A673 (cell line): Measurements from ENCODE around the gene PGGT1B. TPM values are rescaled to one million over a fixed set of nuclear protein-coding genes. Genes with fewer than 3 reads are reported as not detected.
A peak's percentile ranks its signal among the peaks of the same experiment; 100 is the strongest.

ENCODE experiments used
- Bru-seq: library from RNA; stranded (reverse); fragments of 400-500 nt; gene quantifications from one replicate; lab custom pipeline; 2021; lab: Mats Ljungman, UMichigan
- BruChase-seq, 2 experiments: library from RNA; stranded (reverse); fragments of 400-500 nt; gene quantifications; one replicate each; lab custom pipeline; 2021; lab: Mats Ljungman, UMichigan
- BruUV-seq: library from RNA; stranded (reverse); fragments of 400-500 nt; replicated peaks from 2 replicates; lab custom pipeline; 2021; lab: Mats Ljungman, UMichigan
- CTCF ChIA-PET: fragments of 300-600 bp; sonication (Branson Sonifier 250); formaldehyde crosslinking; loops from one replicate; lab custom pipeline; 2022; ENCODE audit warnings: antibody characterized with exemption; lab: Charles Lee
- POLR2A ChIA-PET: fragments of 300-600 bp; sonication (Branson Sonifier 250); formaldehyde crosslinking; loops from one replicate; lab custom pipeline; 2022; ENCODE audit warnings: antibody characterized with exemption; ENCODE audit not compliant: low non-redundant PET; lab: Charles Lee
- DNase-seq: peaks from one replicate; pipeline ENCODE4 v3.0.0-alpha.2; 2015; ENCODE audit warnings: low spot score
- H3K27ac ChIP-seq: fragments of 200-600 bp; sonication (generic); 2 replicates; pipeline ENCODE4 v1.5.1; 2016; ENCODE audit warnings: mixed run types, low read depth, mild to moderate bottlenecking, mixed read lengths, antibody characterized with exemption, low read length; ENCODE audit not compliant: poor library complexity, severe bottlenecking
- H3K27me3 ChIP-seq: fragments of 200-600 bp; sonication (generic); replicated peaks from 2 replicates; pipeline ENCODE4 v1.6.1; 2017; ENCODE audit warnings: mixed run types, low read depth, mild to moderate bottlenecking, mixed read lengths, antibody characterized with exemption, low read length; ENCODE audit not compliant: insufficient read depth, poor library complexity
- H3K36me3 ChIP-seq: fragments of 200-600 bp; sonication (generic); 2 replicates; pipeline ENCODE4 v1.6.1; 2016; ENCODE audit warnings: mixed run types, mild to moderate bottlenecking, mixed read lengths, antibody characterized with exemption, low read length; ENCODE audit not compliant: insufficient read depth, poor library complexity, severe bottlenecking
- H3K4me1 ChIP-seq: fragments of 200-600 bp; sonication (generic); 2 replicates; pipeline ENCODE4 v1.6.1; 2017; ENCODE audit warnings: mixed run types, mild to moderate bottlenecking, mixed read lengths, antibody characterized with exemption, low read length; ENCODE audit not compliant: insufficient read depth, poor library complexity, severe bottlenecking
- H3K4me3 ChIP-seq: fragments of 200-600 bp; sonication (generic); 2 replicates; pipeline ENCODE4 v1.5.1; 2016; ENCODE audit warnings: low read depth, mixed run types, mild to moderate bottlenecking, mixed read lengths, low read length; ENCODE audit not compliant: poor library complexity, severe bottlenecking
- H3K9me3 ChIP-seq: fragments of 200-600 bp; sonication (generic); 2 replicates; pipeline ENCODE4 v1.6.1; 2016; ENCODE audit warnings: mixed run types, low read depth, mild to moderate bottlenecking, mixed read lengths, antibody characterized with exemption, low read length; ENCODE audit not compliant: poor library complexity, severe bottlenecking
- CTCF ChIP-seq: fragments of 300-800, 200-600 bp; sonication (generic); conservative IDR thresholded peaks from 2 replicates; pipeline ENCODE4 v1.5.1; 2017; ENCODE audit warnings: low read depth, mild to moderate bottlenecking, antibody characterized with exemption, low read length, moderate library complexity, mixed read lengths
- EZH2 ChIP-seq: fragments of 200-600 bp; sonication (generic); IDR thresholded peaks from 2 replicates; pipeline ENCODE4 v1.6.1; 2017; ENCODE audit warnings: borderline replicate concordance, low read depth, mild to moderate bottlenecking, mixed read lengths, antibody characterized with exemption, low read length; ENCODE audit not compliant: poor library complexity, severe bottlenecking
- intact Hi-C: fragments of 100-400 bp; cut with micrococcal nuclease; formaldehyde crosslinking; loops from one replicate; pipeline ENCODE4 v1.10.0; 2022; ENCODE audit not compliant: unreplicated experiment
- long read RNA-seq: library from polyadenylated mRNA; stranded (forward); transcript quantifications from one replicate; pipeline ENCODE4 v2.0.0, GENCODE V29; 2022
- total RNA-seq: library from RNA; stranded (reverse); gene quantifications from 2 replicates; pipeline ENCODE4 v1.2.3, GENCODE V29; 2021

PGGT1B gene
- 43.0 and 44.1 TPM in 2 replicates for total RNA-seq
- Bru-seq, nascent RNA: percentile 90 among the genes with signal in this experiment
- BruChase-seq, experiment 1, labeled RNA remaining after a 2-hour chase: percentile 83 among the genes with signal in this experiment
- percentile 78 among the genes with signal in this experiment for BruChase-seq, experiment 2, labeled RNA remaining after a 6-hour chase
- long read RNA-seq, full-length matches to known transcripts: 43 of 75 reads
- long read RNA-seq, partial matches to known transcripts: 2 of 75 reads
- long read RNA-seq, other reads (novel, unspliced or antisense): 30 of 75 reads

- TF ChIP-seq EZH2 (no peak), CTCF (no peak)
- intact Hi-C loops: no loop called here
- CTCF ChIA-PET: no interaction called here
- no TSS peak for BruUV-seq
- peak; percentile 87 for DNase-seq
- POLR2A ChIA-PET: no interaction called here
- Histone ChIP-seq H3K9me3 (no peaks in the 10 kb centered on the region), H3K4me3 (peak within 1 kb of the TSS; percentile 81), H3K36me3 (no peaks in the 10 kb centered on the region), H3K27me3 (no peaks in the 10 kb centered on the region), H3K27ac (peak within 1 kb of the TSS; percentile 84), H3K4me1 (peaks cover 9% of the 10 kb centered on the region)
Measured at GRCh38 chr5:115262321-115263077, at the start of gene PGGT1B. PGGT1B (minus strand) TSS chr5:115262877; CDS start chr5:115262851, 26 bp downstream.

GRCh38 chr5:115309751-115310370, 47.2 kb upstream of the PGGT1B start:
- intact Hi-C loops: loop anchor here (1.0 to 10.0 kb wide), 4 partner anchors 264 to 757 kb away; no protein-coding TSS in a partner anchor
- Histone ChIP-seq H3K27ac (no peak overlapping the region), H3K9me3 (no peaks in the 10 kb centered on the region), H3K36me3 (no peaks in the 10 kb centered on the region), H3K4me1 (no peaks in the 10 kb centered on the region), H3K27me3 (peaks cover 7% of the 10 kb centered on the region), H3K4me3 (no peak overlapping the region)
- DNase-seq: peak; percentile 52
- TF ChIP-seq EZH2: no peak
- TF ChIP-seq CTCF: peak; percentile 70
- no TSS peak for BruUV-seq
- POLR2A ChIA-PET: no interaction called here
- CTCF ChIA-PET: interaction anchor here (3.6 kb wide), 1 partner anchor 265 kb away, joined by 35 read pairs; no protein-coding TSS in a partner anchor

GRCh38 chr5:115308815-115309214, 46.1 kb upstream of the PGGT1B start:
- BruUV-seq: no TSS peak
- TF ChIP-seq EZH2 (no peak), CTCF (no peak)
- ChIA-PET CTCF (interaction anchor here (0.6 to 3.6 kb wide), 4 partner anchors 24 to 266 kb away, joined by 3 to 35 read pairs (median 6); no protein-coding TSS in a partner anchor), POLR2A (no interaction called here)
- Histone ChIP-seq H3K4me1 (no peaks in the 10 kb centered on the region), H3K27ac (no peak overlapping the region), H3K36me3 (no peaks in the 10 kb centered on the region), H3K27me3 (peaks cover 7% of the 10 kb centered on the region), H3K4me3 (no peak overlapping the region), H3K9me3 (no peaks in the 10 kb centered on the region)
- intact Hi-C loops: loop anchor here (2.0 to 10.0 kb wide), 2 partner anchors 526 to 758 kb away; no protein-coding TSS in a partner anchor
- no peak for DNase-seq
